ENCODE measurements around the gene ALG12. TPM values are rescaled to one million over a fixed set of nuclear protein-coding genes. Genes with fewer than 3 reads are reported as not detected.

Gene ALG12
- total RNA-seq, 1 experiment from 2014 or later, result 16.6 TPM

DNA sequence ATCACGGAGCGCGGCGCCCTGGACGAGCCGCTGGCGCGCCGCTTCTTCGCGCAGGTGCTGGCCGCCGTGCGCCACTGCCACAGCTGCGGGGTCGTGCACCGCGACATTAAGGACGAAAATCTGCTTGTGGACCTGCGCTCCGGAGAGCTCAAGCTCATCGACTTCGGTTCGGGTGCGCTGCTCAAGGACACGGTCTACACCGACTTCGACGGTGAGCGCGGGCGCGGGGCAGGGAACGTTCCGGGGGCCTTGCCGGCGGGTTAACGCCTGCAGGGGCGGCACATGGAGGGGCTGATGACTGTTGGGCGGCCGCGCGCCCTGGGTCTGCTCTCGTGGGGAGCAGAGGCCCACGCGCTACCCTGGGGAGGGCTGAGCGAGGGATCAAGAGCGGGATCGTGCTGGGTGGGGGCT, 43.4 kb upstream of the ALG12 start:
- H3K4me2 ChIP-seq (ENCODE audit: low read length), result peak overlapping the region; percentile 92
- peaks cover 47% of the 10 kb centered on the region for H3K79me2 ChIP-seq (ENCODE audit: insufficient read depth, low read length)
- H3K9ac ChIP-seq (ENCODE audit: low read length), result peak overlapping the region; percentile 89
- CTCF ChIA-PET, result no interaction called here
- H3K9me3 ChIP-seq (ENCODE audit: control insufficient read depth in 1 of 2, insufficient read depth in 1 of 2, low read depth in 1 of 2, low read length in 2 of 2), result no peaks in the 10 kb centered on the region
- RAD21 ChIA-PET (ENCODE audit: low non-redundant PET in 1 of 2, low total read pairs in 2 of 2, uncharacterized antibody in 2 of 2, unreplicated experiment in 2 of 2), result no interaction called here
- BruUV-seq (replicated peaks), result no TSS peak
- peak overlapping the region; percentile 95 for H3K27ac ChIP-seq (ENCODE audit: low read depth, low read length)
- peaks cover 18 to 34% of the 10 kb centered on the region in 2 experiments; a peak in 3 of 4 replicates for H3K36me3 ChIP-seq (ENCODE audit: control insufficient read depth in 1 of 2, insufficient read depth in 2 of 2, low read length in 2 of 2)
- ATAC-seq (no peak), DNase-seq (ENCODE audit: low read depth, low spot score) (no peak)
- no peaks in the 10 kb centered on the region for H3K9me2 ChIP-seq (ENCODE audit: insufficient read depth)
- TF ChIP-seq ZNF274 (IDR thresholded peaks at IDR 0.05; ENCODE audit: low read depth, low read length), result no peak
- no peak for TF ChIP-seq JUND (IDR thresholded peaks at IDR 0.05)
- TF ChIP-seq, protein P1, sequence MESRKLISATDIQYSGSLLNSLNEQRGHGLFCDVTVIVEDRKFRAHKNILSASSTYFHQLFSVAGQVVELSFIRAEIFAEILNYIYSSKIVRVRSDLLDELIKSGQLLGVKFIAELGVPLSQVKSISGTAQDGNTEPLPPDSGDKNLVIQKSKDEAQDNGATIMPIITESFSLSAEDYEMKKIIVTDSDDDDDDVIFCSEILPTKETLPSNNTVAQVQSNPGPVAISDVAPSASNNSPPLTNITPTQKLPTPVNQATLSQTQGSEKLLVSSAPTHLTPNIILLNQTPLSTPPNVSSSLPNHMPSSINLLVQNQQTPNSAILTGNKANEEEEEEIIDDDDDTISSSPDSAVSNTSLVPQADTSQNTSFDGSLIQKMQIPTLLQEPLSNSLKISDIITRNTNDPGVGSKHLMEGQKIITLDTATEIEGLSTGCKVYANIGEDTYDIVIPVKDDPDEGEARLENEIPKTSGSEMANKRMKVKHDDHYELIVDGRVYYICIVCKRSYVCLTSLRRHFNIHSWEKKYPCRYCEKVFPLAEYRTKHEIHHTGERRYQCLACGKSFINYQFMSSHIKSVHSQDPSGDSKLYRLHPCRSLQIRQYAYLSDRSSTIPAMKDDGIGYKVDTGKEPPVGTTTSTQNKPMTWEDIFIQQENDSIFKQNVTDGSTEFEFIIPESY (IDR thresholded peaks at IDR 0.05; ENCODE audit: extremely low read depth, insufficient replicate concordance, low read length), result no peak
- no peak for TF ChIP-seq EGR1 (IDR thresholded peaks at IDR 0.05; ENCODE audit: low read depth)
- TF ChIP-seq, protein P2, sequence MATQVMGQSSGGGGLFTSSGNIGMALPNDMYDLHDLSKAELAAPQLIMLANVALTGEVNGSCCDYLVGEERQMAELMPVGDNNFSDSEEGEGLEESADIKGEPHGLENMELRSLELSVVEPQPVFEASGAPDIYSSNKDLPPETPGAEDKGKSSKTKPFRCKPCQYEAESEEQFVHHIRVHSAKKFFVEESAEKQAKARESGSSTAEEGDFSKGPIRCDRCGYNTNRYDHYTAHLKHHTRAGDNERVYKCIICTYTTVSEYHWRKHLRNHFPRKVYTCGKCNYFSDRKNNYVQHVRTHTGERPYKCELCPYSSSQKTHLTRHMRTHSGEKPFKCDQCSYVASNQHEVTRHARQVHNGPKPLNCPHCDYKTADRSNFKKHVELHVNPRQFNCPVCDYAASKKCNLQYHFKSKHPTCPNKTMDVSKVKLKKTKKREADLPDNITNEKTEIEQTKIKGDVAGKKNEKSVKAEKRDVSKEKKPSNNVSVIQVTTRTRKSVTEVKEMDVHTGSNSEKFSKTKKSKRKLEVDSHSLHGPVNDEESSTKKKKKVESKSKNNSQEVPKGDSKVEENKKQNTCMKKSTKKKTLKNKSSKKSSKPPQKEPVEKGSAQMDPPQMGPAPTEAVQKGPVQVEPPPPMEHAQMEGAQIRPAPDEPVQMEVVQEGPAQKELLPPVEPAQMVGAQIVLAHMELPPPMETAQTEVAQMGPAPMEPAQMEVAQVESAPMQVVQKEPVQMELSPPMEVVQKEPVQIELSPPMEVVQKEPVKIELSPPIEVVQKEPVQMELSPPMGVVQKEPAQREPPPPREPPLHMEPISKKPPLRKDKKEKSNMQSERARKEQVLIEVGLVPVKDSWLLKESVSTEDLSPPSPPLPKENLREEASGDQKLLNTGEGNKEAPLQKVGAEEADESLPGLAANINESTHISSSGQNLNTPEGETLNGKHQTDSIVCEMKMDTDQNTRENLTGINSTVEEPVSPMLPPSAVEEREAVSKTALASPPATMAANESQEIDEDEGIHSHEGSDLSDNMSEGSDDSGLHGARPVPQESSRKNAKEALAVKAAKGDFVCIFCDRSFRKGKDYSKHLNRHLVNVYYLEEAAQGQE (IDR thresholded peaks at IDR 0.05; ENCODE audit: low read depth), result no peak
- no peak for TF ChIP-seq TCF7L2 (IDR thresholded peaks at IDR 0.05; ENCODE audit: borderline replicate concordance, extremely low read depth, insufficient read depth, insufficient read length)
- TF ChIP-seq, protein P3, sequence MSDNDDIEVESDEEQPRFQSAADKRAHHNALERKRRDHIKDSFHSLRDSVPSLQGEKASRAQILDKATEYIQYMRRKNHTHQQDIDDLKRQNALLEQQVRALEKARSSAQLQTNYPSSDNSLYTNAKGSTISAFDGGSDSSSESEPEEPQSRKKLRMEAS (IDR thresholded peaks at IDR 0.05), result no peak
- no peak for TF ChIP-seq YY1 (IDR thresholded peaks at IDR 0.05; ENCODE audit: extremely low read depth, insufficient replicate concordance, low read depth, low read length)
- H3K4me3 ChIP-seq (replicated peaks in 1 of 2; ENCODE audit: low read depth in 1 of 2, low read length in 2 of 2), result peak overlapping the region; percentile 82 to 95
- H2AFZ ChIP-seq (ENCODE audit: low read depth, low read length, poor library complexity, severe bottlenecking), result no peak overlapping the region
- H3K4me1 ChIP-seq (ENCODE audit: control insufficient read depth in 1 of 2, insufficient read depth in 2 of 2, low read length in 2 of 2), result peaks cover 25 to 58% of the 10 kb centered on the region in 2 experiments
- POLR2A ChIA-PET, result interaction anchor here (1.0 to 1.6 kb wide), 2 partner anchors 10 kb away, joined by 4 to 11 read pairs; no protein-coding TSS in a partner anchor
- intact Hi-C loops (cut with micrococcal nuclease), result no loop called here
- no peaks in the 10 kb centered on the region for H3K27me3 ChIP-seq (ENCODE audit: insufficient read depth, low read length)
- peaks cover 16% of the 10 kb centered on the region; the same call in 1 of the 2 replicates for H4K20me1 ChIP-seq (ENCODE audit: insufficient read depth)
